H9 (cell line): ENCODE results near the gene FGD5. TPM values are rescaled to one million over a fixed set of nuclear protein-coding genes. Genes with fewer than 3 reads are reported as not detected.

Experiments
- DNase-seq: peaks from one replicate; pipeline ENCODE4 v3.0.0-alpha.2; 2017
- H2AFZ ChIP-seq: one replicate; pipeline ENCODE4 v1.6.1; 2013; ENCODE audit warnings: mild to moderate bottlenecking, low read length, control low read depth, moderate library complexity
- H2AK5ac ChIP-seq: 2 replicates; pipeline ENCODE4 v1.6.1; 2013; ENCODE audit warnings: low read length, control low read depth, mixed read lengths; ENCODE audit not compliant: insufficient read length
- H2BK120ac ChIP-seq: one replicate; pipeline ENCODE4 v1.6.1; 2013; ENCODE audit warnings: low read depth, mild to moderate bottlenecking, low read length, control low read depth, inconsistent platforms; ENCODE audit not compliant: poor library complexity, severe bottlenecking
- H2BK12ac ChIP-seq: 2 replicates; pipeline ENCODE4 v1.6.1; 2013; ENCODE audit warnings: low read length, control low read depth, mixed read lengths, low read depth; ENCODE audit not compliant: insufficient read length
- H2BK15ac ChIP-seq: 2 replicates; pipeline ENCODE4 v1.6.1; 2013; ENCODE audit warnings: low read depth, low read length, control low read depth
- H2BK20ac ChIP-seq: one replicate; pipeline ENCODE4 v1.6.1; 2013; ENCODE audit warnings: low read depth, mild to moderate bottlenecking, low read length, control low read depth, inconsistent platforms; ENCODE audit not compliant: poor library complexity, severe bottlenecking
- H2BK5ac ChIP-seq: 2 replicates; pipeline ENCODE4 v1.6.1; 2013; ENCODE audit warnings: low read length, control low read depth, mixed read lengths; ENCODE audit not compliant: insufficient read length
- H3K14ac ChIP-seq: 2 replicates; pipeline ENCODE4 v1.6.1; 2013; ENCODE audit warnings: low read length, control low read depth; ENCODE audit not compliant: insufficient read depth
- H3K18ac ChIP-seq: 2 replicates; pipeline ENCODE4 v1.6.1; 2013; ENCODE audit warnings: low read depth, mild to moderate bottlenecking, mixed read lengths, low read length, control low read depth; ENCODE audit not compliant: insufficient read length
- H3K23ac ChIP-seq: 2 replicates; pipeline ENCODE4 v1.6.1; 2013; ENCODE audit warnings: low read length, control low read depth, mixed read lengths, low read depth; ENCODE audit not compliant: insufficient read length
- H3K23me2 ChIP-seq: 2 replicates; pipeline ENCODE4 v1.6.1; 2013; ENCODE audit warnings: low read depth, mild to moderate bottlenecking, mixed read lengths, low read length, control low read depth; ENCODE audit not compliant: insufficient read length, poor library complexity, severe bottlenecking
- H3K27ac ChIP-seq: 2 replicates; pipeline ENCODE4 v1.5.1; 2013; ENCODE audit warnings: low read length, control low read depth, mixed read lengths, low read depth; ENCODE audit not compliant: insufficient read length
- H3K27me3 ChIP-seq: 2 replicates; pipeline ENCODE4 v1.6.1; 2013; ENCODE audit warnings: low read length, control low read depth, inconsistent platforms; ENCODE audit not compliant: insufficient read depth
- H3K4ac ChIP-seq: 2 replicates; pipeline ENCODE4 v1.6.1; 2013; ENCODE audit warnings: low read depth, mild to moderate bottlenecking, control low read depth, inconsistent platforms, low read length, moderate library complexity
- H3K4me1 ChIP-seq: 2 replicates; pipeline ENCODE4 v1.6.1; 2013; ENCODE audit warnings: low read length, control low read depth, inconsistent platforms; ENCODE audit not compliant: insufficient read depth
- H3K4me2 ChIP-seq: 2 replicates; pipeline ENCODE4 v1.6.1; 2013; ENCODE audit warnings: low read length, control low read depth, mixed read lengths; ENCODE audit not compliant: insufficient read length, insufficient read depth
- H3K56ac ChIP-seq: 2 replicates; pipeline ENCODE4 v1.6.1; 2013; ENCODE audit warnings: low read depth, mild to moderate bottlenecking, mixed read lengths, low read length, control low read depth; ENCODE audit not compliant: insufficient read length
- H3K79me1 ChIP-seq: 2 replicates; pipeline ENCODE4 v1.6.1; 2013; ENCODE audit warnings: low read depth, mild to moderate bottlenecking, moderate library complexity, low read length, control low read depth, inconsistent platforms; ENCODE audit not compliant: insufficient read depth, poor library complexity, severe bottlenecking
- H3K79me2 ChIP-seq: 2 replicates; pipeline ENCODE4 v1.6.1; 2013; ENCODE audit warnings: low read length, control low read depth, inconsistent platforms; ENCODE audit not compliant: insufficient read depth
- H3K9ac ChIP-seq: 2 replicates; pipeline ENCODE4 v1.6.1; 2013; ENCODE audit warnings: low read length, control low read depth, mixed read lengths; ENCODE audit not compliant: insufficient read length; ENCODE audit errors: extremely low read depth
- H3K9me3 ChIP-seq: one replicate; pipeline ENCODE4 v1.6.1; 2013; ENCODE audit warnings: low read depth, low read length, inconsistent platforms; ENCODE audit not compliant: control insufficient read depth
- H3T11ph ChIP-seq: one replicate; pipeline ENCODE4 v1.6.1; 2013; ENCODE audit warnings: mild to moderate bottlenecking, low read length, control low read depth, inconsistent platforms
- H4K20me1 ChIP-seq: one replicate; pipeline ENCODE4 v1.6.1; 2013; ENCODE audit not compliant: control insufficient read depth, insufficient read length, insufficient read depth
- H4K5ac ChIP-seq: 2 replicates; pipeline ENCODE4 v1.6.1; 2013; ENCODE audit warnings: low read depth, mild to moderate bottlenecking, mixed read lengths, low read length, control low read depth; ENCODE audit not compliant: insufficient read length
- H4K8ac ChIP-seq: replicated peaks from 2 replicates; pipeline ENCODE4 v1.6.1; 2013; ENCODE audit warnings: low read length, control low read depth, mixed read lengths, low read depth; ENCODE audit not compliant: insufficient read length
- H4K91ac ChIP-seq: 2 replicates; pipeline ENCODE4 v1.6.1; 2013; ENCODE audit warnings: low read depth, mild to moderate bottlenecking, moderate library complexity, mixed read lengths, low read length, control low read depth; ENCODE audit not compliant: insufficient read length
- H3K27ac Mint-ChIP-seq, 3 experiments: 2 replicates in 2 of 3; 3 replicates in 1 of 3; pipeline ENCODE4 v1.8.0; 2020 to 2021; ENCODE audit warnings: mixed read lengths in 3 of 3, mild to moderate bottlenecking in 1 of 3, moderate library complexity in 1 of 3
- H3K27me3 Mint-ChIP-seq: 2 replicates; pipeline ENCODE4 v1.8.0; 2021; ENCODE audit warnings: low read depth, mild to moderate bottlenecking, moderate library complexity, mixed read lengths
- H3K36me3 Mint-ChIP-seq, 3 experiments: 2 replicates in 2 of 3; 3 replicates in 1 of 3; pipeline ENCODE4 v1.8.0; 2020 to 2021; ENCODE audit warnings: low read depth in 3 of 3, mixed read lengths in 3 of 3; ENCODE audit not compliant: insufficient read depth in 1 of 3
- H3K4me1 Mint-ChIP-seq, 2 experiments: 2 replicates each; pipeline ENCODE4 v1.8.0; 2020; ENCODE audit warnings: mixed read lengths in 2 of 2
- H3K4me3 Mint-ChIP-seq, 2 experiments: 2 replicates in 1 of 2; 3 replicates in 1 of 2; pipeline ENCODE4 v1.8.0; 2020 to 2021; ENCODE audit warnings: mild to moderate bottlenecking in 2 of 2, mixed read lengths in 2 of 2, moderate library complexity in 1 of 2
- H3K9me3 Mint-ChIP-seq, 2 experiments: 2 replicates in 1 of 2; 3 replicates in 1 of 2; pipeline ENCODE4 v1.8.0; 2020; ENCODE audit warnings: mild to moderate bottlenecking in 2 of 2, mixed read lengths in 2 of 2, moderate library complexity in 1 of 2
- CTCF ChIP-seq: fragments of 200-600 bp; sonication (generic); conservative IDR thresholded peaks from 3 replicates; pipeline ENCODE4 v1.8.0; 2021; ENCODE audit warnings: antibody characterized with exemption, mild to moderate bottlenecking
- WGBS: extraction: QIAGEN DNeasy Blood & Tissue Kit; methylation state at CpG from one replicate; pipeline ENCODE4 v1.1.7; 2013; ENCODE audit warnings: missing lambda C conversion rate, low lambda C conversion rate, mixed read lengths; ENCODE audit not compliant: insufficient read length; ENCODE audit errors: extremely low coverage; 5-methylcytosine and 5-hydroxymethylcytosine counted together
- total RNA-seq: library from RNA; stranded (reverse); gene quantifications from 2 replicates; pipeline ENCODE4 v1.2.1, GENCODE V29; 2021

FGD5 gene
- total RNA-seq, 1 experiment from 2014 or later: 7.8 TPM

DNA sequence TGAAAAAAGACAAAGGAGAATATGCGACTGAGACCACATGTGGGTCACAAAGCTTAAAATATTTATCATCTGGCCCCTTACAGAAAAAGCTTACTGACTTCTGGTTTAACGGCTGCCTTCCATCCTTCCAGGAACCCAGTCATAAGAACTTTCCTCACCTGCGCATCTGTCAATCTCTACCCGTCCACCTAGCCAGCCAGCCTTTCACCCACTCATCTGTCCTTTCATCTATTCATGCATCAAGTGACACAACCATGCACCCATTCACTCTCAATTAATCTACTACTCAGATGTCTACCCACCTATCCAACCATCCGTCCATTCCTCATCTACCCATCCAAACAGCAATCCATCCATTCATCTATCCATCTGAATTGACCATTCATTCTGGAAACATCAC, 64.5 kb downstream of the FGD5 start:
- H3T11ph ChIP-seq: no peak overlapping the region
- H2BK12ac ChIP-seq: no peak overlapping the region
- no peak overlapping the region for H2BK5ac ChIP-seq
- no peak overlapping the region for H3K14ac ChIP-seq
- no peaks in the 10 kb centered on the region for H3K79me2 ChIP-seq
- H2BK15ac ChIP-seq: no peak overlapping the region
- Mint-ChIP-seq H3K4me1 (peaks cover 19 to 20% of the 10 kb centered on the region in 2 experiments), H3K4me3 (no peak overlapping the region; a peak in 1 of 5 replicates), H3K27me3 (no peaks in the 10 kb centered on the region), H3K27ac (no peak overlapping the region), H3K36me3 (no peaks in the 10 kb centered on the region; a peak in 1 of 7 replicates), H3K9me3 (no peaks in the 10 kb centered on the region)
- H2AK5ac ChIP-seq: no peak overlapping the region
- H3K79me1 ChIP-seq: no peaks in the 10 kb centered on the region
- H4K8ac ChIP-seq: no peak overlapping the region
- no peaks in the 10 kb centered on the region for H3K27me3 ChIP-seq
- no peak overlapping the region for H3K27ac ChIP-seq
- H3K23me2 ChIP-seq: no peaks in the 10 kb centered on the region
- no peak for TF ChIP-seq CTCF
- H3K9me3 ChIP-seq: no peaks in the 10 kb centered on the region
- H3K4me1 ChIP-seq: peaks cover 4% of the 10 kb centered on the region; the same call in 1 of the 2 replicates
- H4K91ac ChIP-seq: no peak overlapping the region
- 100% methylated on average over 1 of the region's 5 CpGs for WGBS
- H2BK120ac ChIP-seq: no peak overlapping the region
- no peak overlapping the region for H3K56ac ChIP-seq
- no peak overlapping the region for H3K18ac ChIP-seq
- H3K23ac ChIP-seq: no peak overlapping the region
- H4K20me1 ChIP-seq: no peaks in the 10 kb centered on the region
- H4K5ac ChIP-seq: no peak overlapping the region
- H2AFZ ChIP-seq: no peak overlapping the region
- no peak overlapping the region for H2BK20ac ChIP-seq
- H3K4ac ChIP-seq: no peak overlapping the region
- no peak for DNase-seq
- no peak overlapping the region for H3K9ac ChIP-seq
- H3K4me2 ChIP-seq: no peak overlapping the region
